ACHN (cell line): ENCODE results near the gene GLMP.
A peak's percentile ranks its signal among the peaks of the same experiment; 100 is the strongest.

Source experiments
- DNase-seq: peaks from one replicate; pipeline ENCODE4 v3.0.0-alpha.2; 2015
- in situ Hi-C: cut with HindIII; loops from 2 replicates; pipeline ENCODE4 v1.10.0; 2017; ENCODE audit warnings: low sequenced_read_pairs, low pct_ligation_motif_present, low pct_unique_long_range_greater_than_20kb

Gene GLMP

DNA sequence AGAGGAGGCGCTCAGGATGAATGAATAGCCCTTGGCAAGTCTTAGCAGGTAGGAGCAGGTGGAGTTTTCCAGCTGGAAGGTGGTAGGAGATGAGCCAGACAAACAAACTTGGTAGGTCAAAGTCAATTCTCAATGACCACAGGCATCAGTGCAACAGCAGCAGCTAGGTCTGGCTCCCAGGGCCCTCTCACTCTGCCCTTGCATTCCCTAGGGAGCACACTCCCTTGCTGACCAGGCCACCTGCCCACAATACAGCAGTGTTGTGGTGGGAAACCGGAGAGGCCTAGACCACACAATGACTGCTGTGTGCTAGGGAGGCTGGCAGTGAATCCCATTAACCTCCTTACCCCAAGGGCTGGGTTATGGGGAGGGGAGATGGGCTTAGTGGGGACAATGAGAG, 34.6 kb downstream of the GLMP start:
- no peak for DNase-seq
- in situ Hi-C loops: no loop called here

DNA sequence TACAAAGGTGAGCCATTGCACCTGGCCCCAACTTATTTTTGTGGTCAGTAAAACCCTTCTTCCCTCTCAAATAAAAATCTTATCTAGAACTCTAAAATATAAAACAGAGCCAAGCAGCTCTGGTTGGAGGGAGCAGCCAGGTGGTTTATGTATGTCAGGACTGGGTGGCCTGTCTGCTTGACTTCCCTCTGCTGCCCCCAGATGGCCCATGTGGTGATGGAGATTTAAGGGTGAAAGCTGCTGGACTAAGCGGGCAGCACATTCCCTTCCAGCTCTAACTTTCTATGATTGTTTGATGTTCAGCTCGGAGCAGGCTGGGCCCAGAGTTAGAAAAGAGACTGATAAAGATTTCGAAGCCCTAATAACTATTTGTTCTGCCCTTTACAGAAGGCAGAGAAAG, 35.7 kb downstream of the GLMP start:
- DNase-seq: peak; percentile 33

DNA sequence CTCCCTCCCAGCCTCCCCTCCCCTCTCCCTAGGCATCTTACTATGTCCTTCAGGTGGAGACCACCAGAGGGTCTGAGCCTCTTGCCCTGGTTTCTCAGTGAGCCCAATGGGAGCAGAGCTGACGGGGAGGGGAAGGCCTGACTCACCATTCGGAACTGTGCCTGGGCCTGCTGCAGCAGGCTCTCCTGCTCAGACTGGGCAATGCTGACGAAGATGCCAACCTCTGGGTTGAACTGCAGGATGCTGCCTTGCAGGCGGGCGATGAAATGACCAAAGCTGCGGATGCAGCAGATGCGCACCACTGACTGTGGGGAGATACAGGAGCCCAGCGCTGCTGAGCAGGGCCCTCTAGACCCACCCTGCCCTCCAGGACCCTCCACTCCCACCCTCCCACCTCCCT, 36.6 kb downstream of the GLMP start:
- in situ Hi-C loops: no loop called here
- no peak for DNase-seq

More for the DNA sequence above, 35.7 kb downstream of the GLMP start:
- in situ Hi-C loops: no loop called here

DNA sequence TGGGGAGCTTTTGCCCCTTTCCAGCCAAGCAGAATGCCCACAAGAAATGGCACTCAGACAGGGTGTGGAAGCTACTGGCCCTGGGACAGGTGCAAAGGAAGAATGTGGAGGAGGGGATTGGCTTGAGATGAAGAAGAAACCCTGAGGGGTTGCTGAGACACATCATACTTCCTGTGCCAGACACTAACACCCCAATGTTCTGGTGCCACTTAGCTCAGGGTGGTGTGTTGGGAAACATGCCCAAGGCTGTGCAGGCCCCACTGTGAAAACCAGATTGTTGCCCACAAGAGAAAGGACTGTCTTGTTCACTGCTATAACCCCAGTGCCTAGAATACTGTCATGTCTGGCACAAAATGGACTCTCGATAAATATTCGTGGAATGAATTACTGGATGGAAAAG, 37.8 kb downstream of the GLMP start:
- no peak for DNase-seq
- in situ Hi-C loops: no loop called here

DNA sequence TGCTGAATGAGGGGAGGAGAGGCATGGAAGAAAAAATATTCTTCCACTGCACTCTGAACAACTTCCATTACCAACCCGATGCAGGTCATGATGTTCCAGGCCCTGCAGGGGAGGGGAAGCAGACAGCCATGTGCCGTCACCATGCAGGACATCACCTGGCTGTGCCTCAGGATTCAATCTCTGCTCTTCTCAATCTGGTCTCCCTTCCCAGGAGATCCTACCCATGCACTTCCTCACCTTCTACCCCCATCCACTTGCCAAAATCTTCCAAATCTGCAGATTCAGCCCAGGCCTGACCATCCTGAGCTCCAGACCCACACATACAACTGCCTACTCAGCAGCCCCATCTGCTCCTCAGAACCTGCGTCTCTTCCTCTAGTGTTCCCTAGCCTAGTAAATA, 41.8 kb downstream of the GLMP start:
- in situ Hi-C loops: no loop called here
- no peak for DNase-seq

DNA sequence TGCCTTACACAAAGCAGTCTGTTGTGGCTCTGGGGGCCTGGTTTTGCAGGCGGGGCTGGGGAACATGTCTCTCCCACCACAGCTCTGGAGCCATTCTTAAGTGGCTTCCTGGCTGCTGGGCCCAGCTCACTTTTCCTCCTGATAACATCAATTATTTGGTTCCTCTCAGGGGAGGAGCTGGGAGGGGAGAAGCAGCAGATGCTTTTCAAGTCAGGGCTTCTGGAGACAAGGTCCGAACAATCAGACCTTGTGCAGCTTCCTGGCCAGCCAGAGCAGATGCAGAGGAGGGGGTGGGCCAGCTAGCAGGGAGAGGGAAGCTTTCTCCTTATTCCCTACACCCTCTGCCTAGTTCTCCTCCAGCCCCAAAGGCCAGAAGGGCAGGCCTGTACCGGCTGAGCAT, 44.0 kb downstream of the GLMP start:
- in situ Hi-C loops: no loop called here
- no peak for DNase-seq

DNA sequence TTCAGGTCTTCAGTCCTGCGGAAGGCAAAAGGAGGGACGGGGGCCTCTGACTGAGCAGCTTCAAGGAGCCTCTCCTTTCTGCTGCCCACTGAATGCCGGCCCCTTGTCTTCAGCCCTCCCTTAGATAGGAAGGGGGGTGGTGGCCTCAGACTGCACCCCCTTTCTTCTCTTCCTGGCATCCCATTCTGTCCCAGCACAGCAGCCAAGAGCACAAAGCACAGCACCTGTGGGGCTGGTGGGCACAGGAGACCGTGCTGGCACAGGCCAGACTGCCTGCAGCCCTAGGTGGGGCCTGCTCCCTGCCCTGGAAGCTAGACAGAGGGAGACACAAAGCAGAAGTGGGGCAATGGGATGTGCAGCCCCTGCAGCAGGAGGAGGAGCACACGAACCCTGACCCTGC, 45.9 kb downstream of the GLMP start:
- in situ Hi-C loops: no loop called here
- no peak for DNase-seq

DNA sequence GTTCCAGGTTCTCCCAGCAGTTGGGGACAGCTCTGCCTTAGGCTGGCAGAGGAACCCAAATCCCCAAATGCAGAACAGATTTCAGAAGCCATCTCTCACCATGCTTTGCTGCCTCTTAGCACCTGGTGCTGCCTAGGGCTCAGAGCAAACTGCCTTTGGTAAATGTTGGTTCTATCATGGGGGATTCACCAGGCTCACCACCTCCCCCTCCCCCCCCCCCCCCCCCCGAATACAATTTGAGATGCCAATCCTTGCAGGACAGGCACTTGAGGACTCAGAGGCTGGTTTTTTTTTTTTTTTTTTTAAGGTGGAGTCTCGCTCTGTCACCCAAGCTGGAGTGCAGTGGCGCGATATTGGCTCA, 47.2 kb downstream of the GLMP start:
- in situ Hi-C loops: no loop called here
- DNase-seq: no peak

DNA sequence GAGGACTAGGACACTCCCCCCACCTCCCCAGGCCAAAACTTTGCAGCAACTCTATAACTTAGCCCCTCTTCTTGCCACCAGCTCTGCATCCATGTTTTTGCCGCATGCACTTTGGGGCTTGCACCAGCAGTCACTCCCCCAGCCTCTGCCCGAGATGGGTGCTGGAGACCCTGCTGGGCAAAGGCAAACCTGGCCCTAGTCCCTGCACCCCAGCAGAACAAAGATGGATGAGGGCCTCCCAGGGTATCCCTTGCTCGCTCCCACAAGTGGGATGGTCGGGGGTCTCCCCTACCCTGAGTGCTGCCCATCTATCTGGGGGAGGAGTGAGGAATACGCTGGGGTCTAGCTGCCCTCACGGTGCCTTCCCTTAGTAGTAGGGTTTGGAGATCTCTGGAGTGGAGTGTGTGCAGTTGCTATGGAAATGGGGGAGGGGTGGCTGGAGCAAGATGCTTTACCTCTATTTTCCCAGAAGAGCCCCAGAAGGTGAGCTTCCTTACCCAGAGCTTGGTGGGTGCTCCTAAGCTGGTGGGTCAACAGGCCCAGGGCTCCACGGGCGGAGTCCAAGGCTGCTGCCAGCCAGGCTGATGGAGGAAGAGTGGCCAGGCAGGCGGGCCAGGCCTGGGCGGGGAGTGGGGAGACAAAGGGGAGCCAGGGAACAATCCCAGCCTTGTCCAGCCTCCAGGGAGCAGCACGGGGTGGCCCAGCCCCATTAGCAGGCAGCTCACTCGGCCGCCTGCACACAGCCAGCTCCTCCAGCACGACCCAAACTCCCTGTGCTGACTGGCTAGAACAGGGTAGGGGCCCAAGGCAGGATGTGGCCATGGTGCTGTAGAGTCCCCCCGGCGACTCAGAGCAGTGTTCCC, 47.8 kb downstream of the GLMP start, which contains the start of gene PAQR6:
Gene PAQR6 (minus strand): TSS at position 597 of the 863 bp plus-strand sequence. CDS start 1,325 bp downstream, outside the sequence.
- no peak for DNase-seq
- in situ Hi-C loops: no loop called here

DNA sequence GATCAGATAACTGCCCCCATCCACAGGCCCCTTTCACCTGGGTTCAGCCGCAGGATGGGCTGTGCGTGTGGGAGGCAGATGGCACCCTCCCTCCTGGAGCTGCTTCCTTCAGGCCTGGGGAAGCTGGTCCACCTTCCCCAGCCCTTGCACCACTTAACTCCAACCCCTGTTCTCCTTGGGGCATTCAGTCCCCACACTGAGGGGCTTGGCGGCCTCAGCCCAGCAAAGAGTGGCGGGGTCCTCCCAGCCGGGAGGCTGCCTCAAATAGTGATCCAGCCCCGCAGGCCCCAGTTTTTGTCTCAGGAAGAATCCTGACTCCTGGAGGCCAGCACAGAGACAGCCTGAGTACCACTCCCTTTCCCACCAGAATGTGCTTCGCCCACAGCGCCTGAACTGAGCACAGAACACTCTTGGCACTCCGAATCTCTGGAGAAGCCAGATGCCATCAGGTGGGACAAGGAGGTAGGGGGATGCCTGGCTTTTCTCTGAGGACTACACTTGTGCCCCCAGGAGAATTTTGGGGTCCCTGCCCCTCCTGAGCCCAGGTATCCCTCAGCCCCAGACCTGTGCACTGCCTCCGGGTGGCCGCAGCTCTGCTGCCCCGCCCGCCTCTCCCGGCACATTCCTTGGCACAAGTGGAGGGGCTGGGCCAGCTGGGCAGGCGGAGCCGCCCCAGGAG, 48.6 kb downstream of the GLMP start:
- in situ Hi-C loops: no loop called here
- DNase-seq: no peak

DNA sequence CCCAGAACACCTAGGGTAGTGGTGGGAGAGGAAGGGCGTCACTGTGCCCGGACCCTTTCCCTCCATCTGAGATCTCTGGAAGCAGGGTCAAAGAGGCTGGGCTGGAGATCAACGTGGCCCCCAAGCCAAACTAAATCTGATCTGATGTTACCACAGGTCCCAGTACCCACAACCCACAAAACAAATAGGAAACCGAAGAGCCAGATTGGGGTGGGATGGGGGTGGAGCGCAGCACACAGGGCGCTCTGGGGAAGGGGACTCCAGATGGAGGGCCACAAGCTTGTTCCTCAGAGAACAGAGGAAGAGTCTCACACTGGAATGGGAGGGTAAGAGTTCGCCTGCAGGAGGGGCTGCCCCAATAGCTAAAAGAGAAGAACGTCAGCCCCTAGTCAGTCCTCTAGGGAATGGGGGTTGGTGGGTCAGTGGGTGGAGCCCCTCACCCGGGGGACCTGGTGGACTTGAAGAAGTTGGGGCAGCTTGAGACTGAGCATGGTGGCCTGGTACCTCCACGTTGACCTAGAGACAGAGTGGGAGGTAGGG, 49.2 kb downstream of the GLMP start:
- no peak for DNase-seq
- in situ Hi-C loops: no loop called here

DNA sequence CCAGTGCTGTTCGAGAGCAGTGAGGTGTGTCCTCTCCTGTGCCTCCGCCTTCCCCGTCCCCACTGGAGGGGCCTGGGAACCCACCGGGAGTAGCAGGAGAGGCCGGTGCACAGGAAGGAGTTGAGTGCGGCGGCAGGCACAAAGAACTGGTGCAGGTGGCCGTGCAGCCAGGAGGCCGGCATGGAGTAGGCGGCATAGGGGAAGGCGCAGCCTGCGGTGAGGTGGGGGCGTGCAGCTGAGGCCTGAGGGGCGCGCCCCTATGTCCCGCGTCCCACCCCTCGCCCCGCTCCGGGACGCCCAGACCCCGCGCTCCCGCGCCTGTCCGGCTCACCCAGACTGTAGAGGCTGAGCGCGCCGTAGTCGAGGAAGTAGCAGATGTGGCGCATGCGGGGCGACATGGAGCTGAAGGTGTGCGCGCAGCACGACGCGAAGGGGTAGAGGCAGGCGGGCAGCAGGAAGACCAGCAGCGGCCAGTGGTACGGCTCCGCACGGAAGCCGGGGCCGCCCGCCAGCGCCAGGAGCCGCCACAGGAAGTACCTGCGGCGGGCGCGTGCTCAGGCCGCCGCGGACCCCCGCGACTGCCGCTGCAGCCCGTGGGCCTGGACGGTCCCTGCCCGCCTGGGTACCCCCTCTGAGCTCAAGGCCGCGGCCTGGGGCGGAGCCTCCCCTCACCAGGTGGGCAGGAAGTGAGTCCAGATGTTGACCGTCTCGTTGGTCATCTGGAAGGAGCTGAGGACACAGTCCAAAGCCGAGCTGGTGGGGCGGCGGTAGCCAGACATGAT, 49.8 kb downstream of the GLMP start:
- no peak for DNase-seq
- in situ Hi-C loops: no loop called here

DNA sequence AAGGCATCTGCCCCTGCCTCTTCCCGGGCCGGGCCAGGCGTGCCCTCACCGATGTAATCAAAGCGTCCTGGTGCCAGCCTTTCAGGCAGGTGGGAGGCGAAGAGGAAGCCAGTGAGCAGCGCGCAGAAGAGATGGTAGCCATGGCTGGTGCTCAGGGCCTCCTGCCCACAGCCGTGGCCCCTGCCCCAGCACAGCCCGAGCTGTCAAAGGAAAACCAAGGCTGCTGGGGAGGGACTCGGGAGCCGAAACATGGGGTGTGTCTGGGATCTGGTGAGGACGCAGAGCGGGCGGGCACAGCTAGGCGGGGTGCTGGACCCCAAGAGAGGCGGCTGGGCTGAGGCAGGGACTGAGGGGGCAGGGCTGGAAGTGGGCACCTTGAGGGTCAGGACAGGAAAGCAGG, 50.8 kb downstream of the GLMP start:
- no peak for DNase-seq

DNA sequence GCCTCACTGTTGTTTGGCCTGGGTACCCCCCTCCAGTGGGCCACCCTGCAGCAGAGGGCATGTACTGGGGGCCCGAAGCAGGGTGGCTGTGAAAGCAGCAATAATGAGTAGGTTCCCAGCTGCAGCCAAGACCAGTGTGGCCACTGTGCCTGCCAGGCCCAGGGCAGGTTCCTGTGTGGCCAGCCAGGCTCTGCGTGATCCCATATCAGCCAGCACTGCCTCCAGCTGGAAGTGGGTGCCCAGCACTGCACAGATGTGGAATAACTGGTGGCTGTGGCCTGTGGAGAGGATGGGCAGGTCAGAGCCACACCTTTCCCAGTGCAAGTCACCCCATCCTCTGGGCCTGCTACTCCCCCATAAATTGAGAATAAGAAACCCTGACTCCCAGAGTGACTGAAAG, 51.4 kb downstream of the GLMP start:
- no peak for DNase-seq
- in situ Hi-C loops: no loop called here

More for the DNA sequence above, 50.8 kb downstream of the GLMP start:
- in situ Hi-C loops: no loop called here

DNA sequence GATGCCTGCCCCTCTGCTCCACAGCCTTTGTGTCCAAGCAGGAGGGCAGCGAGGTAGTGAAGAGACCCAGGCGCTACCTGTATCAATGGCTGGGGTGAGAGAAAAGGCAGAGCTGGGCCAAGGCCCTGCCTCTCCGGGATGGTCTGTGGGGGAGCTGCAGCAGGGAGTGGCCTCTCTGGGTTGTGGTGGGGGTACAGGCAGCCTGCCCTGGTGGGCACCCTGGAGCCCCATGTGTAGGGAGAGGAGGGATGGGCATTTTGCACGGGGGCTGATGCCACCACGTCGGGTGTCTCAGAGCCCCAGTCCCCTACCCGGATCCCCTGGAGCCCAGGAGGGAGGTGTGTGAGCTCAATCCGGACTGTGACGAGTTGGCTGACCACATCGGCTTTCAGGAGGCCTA, 52.7 kb downstream of the GLMP start:
- no peak for DNase-seq
- in situ Hi-C loops: no loop called here
